DND-41 (cell line): Measurements from ENCODE around the gene ATP2B1.

Experiments
- EZH2 ChIP-seq: IDR thresholded peaks from 3 replicates; pipeline ENCODE4 v1.6.1; 2012; ENCODE audit warnings: borderline replicate concordance, low read depth, mild to moderate bottlenecking, moderate library complexity, low read length, inconsistent platforms; ENCODE audit not compliant: severe bottlenecking
- TF ChIP-seq, protein P1 (sequence below): IDR thresholded peaks from 2 replicates; pipeline ENCODE4 v1.5.1; 2012; ENCODE audit warnings: borderline replicate concordance, low read length, moderate library complexity, mild to moderate bottlenecking; ENCODE audit not compliant: poor library complexity, severe bottlenecking; ENCODE audit errors: extremely low read depth

DNA sequence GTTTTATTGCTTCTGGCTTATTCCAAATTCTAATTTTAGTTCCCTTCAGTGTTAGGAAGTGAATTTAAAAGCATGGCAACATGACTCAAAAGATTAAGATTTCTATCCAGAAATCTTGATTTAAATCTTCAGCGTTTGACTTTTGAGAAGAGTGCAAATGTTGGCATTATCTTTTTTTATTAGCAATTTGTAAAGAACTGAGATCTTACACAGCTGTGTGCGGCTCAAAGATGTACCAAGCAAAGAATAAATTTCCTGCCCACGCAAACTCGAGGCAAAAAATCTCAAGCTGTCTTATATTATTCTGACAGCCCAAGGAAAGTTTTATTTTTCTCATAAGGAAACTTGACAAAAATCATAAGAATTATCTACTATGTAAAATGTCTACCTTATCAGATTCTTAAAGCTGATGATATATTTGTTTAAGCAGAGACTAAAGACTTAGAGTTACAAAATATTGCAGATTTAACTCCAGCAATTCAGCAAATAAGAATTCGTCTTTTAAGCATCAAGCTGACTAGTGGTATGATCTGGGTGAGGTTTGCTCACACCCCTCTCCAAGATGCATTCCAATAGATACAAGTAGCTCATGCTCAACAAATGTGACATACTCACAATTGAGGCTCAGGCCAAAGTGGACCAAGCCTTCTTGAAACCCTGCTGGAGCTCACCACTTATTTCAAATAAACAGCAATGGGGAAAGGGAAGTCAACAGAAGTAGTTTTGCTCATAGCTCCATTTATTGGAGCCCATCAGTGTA, 135.4 kb downstream of the ATP2B1 start:
- TF ChIP-seq, protein P1, sequence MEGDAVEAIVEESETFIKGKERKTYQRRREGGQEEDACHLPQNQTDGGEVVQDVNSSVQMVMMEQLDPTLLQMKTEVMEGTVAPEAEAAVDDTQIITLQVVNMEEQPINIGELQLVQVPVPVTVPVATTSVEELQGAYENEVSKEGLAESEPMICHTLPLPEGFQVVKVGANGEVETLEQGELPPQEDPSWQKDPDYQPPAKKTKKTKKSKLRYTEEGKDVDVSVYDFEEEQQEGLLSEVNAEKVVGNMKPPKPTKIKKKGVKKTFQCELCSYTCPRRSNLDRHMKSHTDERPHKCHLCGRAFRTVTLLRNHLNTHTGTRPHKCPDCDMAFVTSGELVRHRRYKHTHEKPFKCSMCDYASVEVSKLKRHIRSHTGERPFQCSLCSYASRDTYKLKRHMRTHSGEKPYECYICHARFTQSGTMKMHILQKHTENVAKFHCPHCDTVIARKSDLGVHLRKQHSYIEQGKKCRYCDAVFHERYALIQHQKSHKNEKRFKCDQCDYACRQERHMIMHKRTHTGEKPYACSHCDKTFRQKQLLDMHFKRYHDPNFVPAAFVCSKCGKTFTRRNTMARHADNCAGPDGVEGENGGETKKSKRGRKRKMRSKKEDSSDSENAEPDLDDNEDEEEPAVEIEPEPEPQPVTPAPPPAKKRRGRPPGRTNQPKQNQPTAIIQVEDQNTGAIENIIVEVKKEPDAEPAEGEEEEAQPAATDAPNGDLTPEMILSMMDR = no peak
- no peak for TF ChIP-seq EZH2
